ELF-1 (cell line): ENCODE results near the gene ZBTB7C.
A peak's percentile ranks its signal among the peaks of the same experiment; 100 is the strongest.
"Not testable (repeated sequence)": the region's sequence is repeated elsewhere in the genome, so short reads cannot be mapped to it uniquely, and the experiment has no call there.

ENCODE experiments used
- DNase-seq: peaks from one replicate; pipeline ENCODE4 v3.0.0-alpha.2; 2016; ENCODE audit warnings: low read depth, low spot score

Gene ZBTB7C

GRCh38 chr18:48303883-48304282 is 105.3 kb downstream of the ZBTB7C start:
- no peak for DNase-seq

- DNase-seq: no peak
These were observed 106.4 kb downstream of the ZBTB7C start for GRCh38 chr18:48302736-48303135.

GRCh38 chr18:48300463-48300961 is 108.7 kb downstream of the ZBTB7C start:
- peak; percentile 74 for DNase-seq

- DNase-seq: no peak
These were observed 112.0 kb downstream of the ZBTB7C start for GRCh38 chr18:48297139-48297538.

GRCh38 chr18:48296581-48296980 is 112.6 kb downstream of the ZBTB7C start:
- DNase-seq: no peak

GRCh38 chr18:48295586-48296311 is 113.4 kb downstream of the ZBTB7C start:
- peak; percentile 68 for DNase-seq

- DNase-seq: no peak
These were observed 114.1 kb downstream of the ZBTB7C start for GRCh38 chr18:48294899-48295585.

GRCh38 chr18:48293954-48294898 is 115.0 kb downstream of the ZBTB7C start:
- DNase-seq: peak; percentile 43

- no peak for DNase-seq
These were observed 116.3 kb downstream of the ZBTB7C start for GRCh38 chr18:48292782-48293424.

GRCh38 chr18:48292229-48292628 is 117.0 kb downstream of the ZBTB7C start:
- DNase-seq: no peak

- DNase-seq: no peak
These were observed 118.8 kb downstream of the ZBTB7C start for GRCh38 chr18:48290162-48290926.

- no peak for DNase-seq
These were observed 124.4 kb downstream of the ZBTB7C start for GRCh38 chr18:48284743-48285142.

- not testable (repeated sequence) for DNase-seq
These were observed 125.2 kb downstream of the ZBTB7C start for GRCh38 chr18:48284011-48284410.

- DNase-seq: not testable (repeated sequence)
These were observed 127.7 kb downstream of the ZBTB7C start for GRCh38 chr18:48281460-48281859.

GRCh38 chr18:48279312-48279711 is 129.9 kb downstream of the ZBTB7C start:
- DNase-seq: no peak

- no peak for DNase-seq
These were observed 131.1 kb downstream of the ZBTB7C start for GRCh38 chr18:48278081-48278480.

GRCh38 chr18:48274301-48274700 is 134.9 kb downstream of the ZBTB7C start:
- DNase-seq: no peak

GRCh38 chr18:48270929-48271328 is 138.3 kb downstream of the ZBTB7C start:
- DNase-seq: no peak

GRCh38 chr18:48265328-48265727 is 143.9 kb downstream of the ZBTB7C start:
- no peak for DNase-seq
